Stimulated activated CD4-positive, alpha-beta T cell treated with anti-CD3 and anti-CD28 coated beads, Interleukin-2, amount 100 ng/mL, for 4 hours (primary cell): Measurements from ENCODE around the gene PRDM16.

ENCODE experiments used
- DNase-seq: peaks from one replicate; pipeline ENCODE4 v3.0.0-alpha.2; 2020; ENCODE audit warnings: low read depth

Gene PRDM16

DNA sequence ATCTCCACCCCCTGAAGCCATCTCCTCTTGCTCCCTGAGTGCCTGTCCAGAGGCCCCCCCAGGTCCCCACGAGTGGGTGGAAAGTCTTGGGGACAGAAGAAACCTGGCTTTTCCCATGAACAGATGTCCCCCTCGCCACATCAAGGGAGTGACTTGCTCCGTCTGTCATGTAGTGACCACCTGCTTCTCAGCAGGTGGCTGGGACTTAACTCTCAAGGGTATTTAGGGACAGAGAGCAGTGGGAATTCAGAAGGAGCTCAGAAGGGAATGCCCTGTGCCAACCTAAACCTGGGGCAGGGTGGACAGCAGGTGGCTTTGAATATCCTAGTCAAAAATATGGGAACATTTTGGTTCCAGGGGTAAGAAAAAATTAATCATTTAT lies 139.8 kb downstream of the PRDM16 start:
- no peak for DNase-seq

DNA sequence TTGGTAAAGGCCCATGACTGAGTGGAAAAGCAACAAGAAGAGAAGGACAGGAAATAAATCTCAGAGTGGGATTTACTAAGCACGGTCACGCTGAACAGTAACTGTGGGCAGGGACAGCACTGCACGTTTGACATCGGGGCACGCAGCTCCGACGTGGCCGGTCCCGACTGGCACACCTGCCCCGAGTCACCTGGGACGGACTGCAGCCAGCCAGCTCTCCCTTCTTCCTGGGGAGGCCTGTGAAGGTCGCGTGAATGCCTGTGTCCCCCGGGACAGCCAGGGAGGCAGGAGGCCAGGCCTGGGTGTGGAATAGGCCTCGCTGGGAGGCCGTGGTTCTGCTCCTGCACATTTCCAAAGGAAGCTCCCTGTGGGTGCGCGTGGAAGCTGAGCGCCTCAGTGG lies 140.2 kb downstream of the PRDM16 start:
- DNase-seq: no peak

DNA sequence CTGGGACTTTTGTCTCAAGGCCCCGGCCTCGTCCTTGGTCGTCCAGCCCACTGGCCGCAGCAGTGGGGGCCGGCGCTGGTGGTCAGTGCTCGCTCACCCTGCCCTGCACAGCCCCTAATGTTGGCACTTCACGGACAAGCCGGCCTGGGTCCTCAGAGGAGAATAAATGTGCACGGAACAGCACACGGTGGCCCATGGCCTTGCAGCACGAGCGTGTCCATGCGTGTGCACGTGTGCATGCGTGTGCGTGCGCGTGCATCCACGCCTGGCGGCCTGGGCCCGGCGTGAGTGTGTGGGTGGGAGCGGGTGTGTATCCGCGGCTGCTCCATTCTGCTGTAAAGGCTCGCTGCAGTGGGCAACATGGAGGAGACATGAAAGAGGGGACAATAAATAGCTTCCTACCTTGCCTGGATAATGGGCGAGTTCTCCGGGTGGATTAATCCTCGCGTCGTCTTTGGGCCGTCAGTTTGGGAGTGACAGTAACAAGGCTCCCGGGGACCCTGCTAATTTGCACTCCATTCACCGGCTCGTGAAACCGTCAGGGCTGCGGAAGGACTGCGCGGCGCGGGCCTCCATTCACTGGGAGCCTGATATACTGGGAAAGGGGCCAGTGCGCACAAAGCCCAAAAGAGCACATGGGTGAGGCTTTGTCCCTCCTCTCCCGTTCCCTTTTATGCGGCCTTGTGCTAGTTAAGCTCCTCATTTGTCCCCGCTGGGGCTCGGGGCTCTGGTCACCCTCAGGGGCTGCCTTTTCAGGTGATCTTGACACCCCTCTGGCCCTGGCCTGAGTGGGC lies 142.8 kb downstream of the PRDM16 start:
- DNase-seq: no peak

DNA sequence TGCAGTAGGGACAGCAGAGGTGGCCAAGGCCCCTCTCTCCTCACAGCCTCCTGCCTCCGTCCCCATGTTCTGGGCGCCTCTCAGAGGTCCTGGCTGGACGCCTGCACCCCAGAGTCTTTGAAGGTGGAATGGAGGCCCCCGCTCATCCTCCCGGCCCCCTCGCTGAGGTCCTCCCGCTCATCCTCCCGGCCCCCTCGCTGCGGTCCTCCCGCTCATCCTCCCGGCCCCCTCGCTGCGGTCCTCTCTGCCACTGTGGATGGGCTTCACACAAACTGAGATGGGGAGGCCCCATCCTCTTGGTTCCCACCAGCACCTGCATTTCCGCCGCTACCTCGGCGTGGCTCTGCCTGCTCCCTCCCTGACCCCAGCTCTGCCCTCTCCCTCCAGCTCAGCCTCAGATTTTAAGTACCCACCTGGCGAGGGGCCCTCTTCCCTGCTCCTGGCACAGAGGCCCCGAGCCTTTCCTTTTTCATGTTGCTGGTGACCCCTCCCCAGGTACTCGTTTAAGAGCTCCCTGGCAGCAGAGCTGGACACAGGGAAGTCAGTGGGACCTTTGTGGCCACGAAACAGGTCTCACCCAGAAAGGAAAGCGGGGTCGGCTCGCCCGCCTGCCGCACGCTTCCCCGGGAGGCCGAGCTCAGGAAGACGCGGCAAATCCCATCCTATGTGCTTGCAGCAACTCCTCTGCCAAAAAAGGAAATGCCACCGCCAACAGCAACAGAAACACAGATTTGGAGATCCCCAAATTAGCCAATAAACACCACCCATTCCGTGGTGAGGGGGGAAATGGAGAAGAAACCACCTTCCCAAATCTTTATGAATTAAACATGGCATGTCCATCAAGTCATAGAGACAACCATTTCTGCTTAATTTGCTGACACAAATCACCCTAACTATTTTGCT lies 143.7 kb downstream of the PRDM16 start:
- DNase-seq: no peak

DNA sequence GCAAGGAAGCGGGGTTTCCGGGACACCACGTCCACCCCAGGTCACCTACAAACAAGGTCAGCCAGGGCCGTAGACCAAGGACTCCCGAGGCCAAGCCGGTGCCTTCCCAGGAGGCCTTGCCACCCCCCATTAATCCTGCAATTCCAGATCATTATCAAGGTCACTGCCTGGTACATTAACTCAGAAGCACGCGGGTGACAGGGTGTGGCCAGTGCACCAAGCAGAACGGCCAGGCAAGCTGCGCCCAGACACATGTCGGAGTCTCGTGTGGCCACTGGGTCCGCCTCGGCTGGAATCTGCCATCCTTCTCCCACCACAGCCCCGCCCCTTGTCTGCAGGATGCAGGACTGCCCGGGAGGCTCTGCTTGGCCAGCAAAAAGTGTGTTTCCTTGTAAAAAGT lies 144.7 kb downstream of the PRDM16 start:
- DNase-seq: no peak

DNA sequence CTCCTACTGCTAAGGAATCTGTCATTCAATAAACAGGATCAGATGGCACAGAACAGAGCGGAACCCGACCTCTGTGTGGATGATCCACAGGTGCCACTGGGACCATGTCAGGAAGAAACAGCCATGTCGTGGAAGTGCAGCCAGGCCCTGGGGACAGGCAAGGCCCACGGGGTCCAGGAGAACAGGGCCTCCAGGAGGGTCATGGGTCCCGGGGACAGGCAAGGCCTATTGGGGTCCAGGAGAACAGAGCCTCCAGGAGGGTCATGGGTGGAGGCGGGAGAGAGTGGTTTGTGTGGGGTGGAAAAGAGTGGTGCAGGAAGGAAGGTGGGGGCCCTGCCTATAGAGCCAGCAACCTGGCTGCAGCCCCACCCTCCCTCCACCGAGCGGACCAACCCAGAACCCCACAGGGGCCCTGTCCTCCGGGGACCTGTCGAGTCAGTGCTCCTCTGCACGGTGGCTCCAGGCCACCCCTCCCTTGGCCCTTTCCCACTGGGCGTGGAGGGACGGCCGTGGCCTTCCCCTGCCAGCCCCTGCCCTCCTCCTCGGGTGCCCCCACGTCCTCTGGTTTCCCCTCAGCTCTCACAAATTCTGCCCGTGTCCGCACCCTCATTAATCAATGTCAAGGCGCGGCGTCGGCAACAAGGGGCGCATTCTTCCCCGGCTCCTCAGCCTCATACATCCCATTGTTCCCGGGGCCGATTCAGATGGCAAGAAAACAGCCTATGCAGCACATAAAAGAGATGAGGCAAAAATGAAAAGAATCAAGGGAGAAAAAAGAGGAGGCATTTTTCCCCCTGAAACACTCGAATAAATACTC lies 146.4 kb downstream of the PRDM16 start:
- no peak for DNase-seq

DNA sequence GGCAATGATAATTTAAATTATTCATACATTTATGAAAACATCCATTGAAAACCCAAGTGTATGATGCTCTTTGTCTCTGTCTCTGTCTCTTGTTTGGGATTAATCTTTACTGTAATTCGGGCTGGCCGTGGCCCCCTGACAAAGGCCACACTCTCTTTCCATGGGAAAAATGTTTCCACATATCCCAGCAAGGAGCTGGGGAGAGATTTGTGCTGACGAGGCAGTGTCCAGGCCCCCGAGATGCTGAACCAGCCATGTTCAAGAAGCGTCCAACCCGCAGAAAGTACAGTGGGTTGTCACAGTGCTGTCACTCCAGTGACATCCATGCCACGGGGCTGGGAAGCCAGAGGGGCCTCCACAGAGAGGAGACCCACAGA lies 147.0 kb downstream of the PRDM16 start:
- DNase-seq: no peak

DNA sequence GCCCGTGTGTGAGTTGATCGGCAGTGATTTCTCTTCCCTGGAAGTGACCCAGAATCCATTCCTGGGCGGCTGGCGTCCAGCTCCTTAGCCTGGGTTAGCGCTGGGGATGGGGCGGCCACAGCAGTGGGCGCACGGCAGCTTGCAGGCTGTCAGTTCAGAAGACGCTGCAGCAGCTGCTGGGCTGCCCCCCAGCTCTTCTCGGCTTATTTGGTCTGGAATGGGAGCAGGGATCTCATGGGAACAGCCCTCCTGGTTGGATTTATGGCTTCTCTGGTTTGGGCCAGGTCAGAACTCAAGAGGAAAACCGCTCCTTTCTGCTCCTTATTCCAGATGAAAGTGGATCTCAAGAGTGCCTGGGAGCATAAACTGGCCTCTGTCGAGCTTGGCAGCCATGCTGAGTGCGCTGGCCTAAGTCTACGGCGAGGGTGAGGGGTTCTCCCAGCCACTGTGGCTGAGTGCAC lies 148.2 kb downstream of the PRDM16 start:
- no peak for DNase-seq

DNA sequence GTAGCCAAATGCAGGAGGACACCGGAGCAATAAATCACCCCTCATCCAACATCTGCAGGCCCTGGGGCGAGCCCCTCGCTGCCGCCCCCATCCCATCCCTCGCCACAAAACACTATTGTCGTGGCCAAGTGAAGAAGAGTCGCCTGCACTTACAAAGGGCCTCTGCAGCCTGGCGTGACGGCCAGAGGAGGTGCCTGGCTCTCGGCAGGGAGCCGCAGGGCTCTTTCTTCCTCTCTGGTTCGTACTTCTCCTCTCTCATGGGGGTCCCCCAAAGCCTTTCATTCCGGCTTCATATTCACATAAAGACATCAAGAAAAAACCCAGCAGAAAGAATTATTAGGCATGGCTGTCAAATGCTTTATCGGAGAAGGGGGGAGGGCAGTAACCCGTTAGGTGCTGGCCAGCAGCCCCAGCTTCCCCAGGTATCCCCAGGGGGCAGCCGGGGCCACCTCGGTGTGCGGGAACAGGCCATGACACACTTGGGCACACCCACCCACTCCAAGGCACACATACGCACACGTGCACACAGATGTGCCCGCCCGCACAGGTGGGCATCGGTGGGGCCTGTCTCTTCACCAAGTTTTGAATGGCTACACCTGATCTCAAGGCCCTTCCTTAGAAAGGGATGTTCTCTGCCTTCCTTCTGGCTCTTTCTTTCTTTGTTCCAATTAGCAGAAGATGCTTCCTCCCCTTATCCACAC lies 149.1 kb downstream of the PRDM16 start:
- no peak for DNase-seq

DNA sequence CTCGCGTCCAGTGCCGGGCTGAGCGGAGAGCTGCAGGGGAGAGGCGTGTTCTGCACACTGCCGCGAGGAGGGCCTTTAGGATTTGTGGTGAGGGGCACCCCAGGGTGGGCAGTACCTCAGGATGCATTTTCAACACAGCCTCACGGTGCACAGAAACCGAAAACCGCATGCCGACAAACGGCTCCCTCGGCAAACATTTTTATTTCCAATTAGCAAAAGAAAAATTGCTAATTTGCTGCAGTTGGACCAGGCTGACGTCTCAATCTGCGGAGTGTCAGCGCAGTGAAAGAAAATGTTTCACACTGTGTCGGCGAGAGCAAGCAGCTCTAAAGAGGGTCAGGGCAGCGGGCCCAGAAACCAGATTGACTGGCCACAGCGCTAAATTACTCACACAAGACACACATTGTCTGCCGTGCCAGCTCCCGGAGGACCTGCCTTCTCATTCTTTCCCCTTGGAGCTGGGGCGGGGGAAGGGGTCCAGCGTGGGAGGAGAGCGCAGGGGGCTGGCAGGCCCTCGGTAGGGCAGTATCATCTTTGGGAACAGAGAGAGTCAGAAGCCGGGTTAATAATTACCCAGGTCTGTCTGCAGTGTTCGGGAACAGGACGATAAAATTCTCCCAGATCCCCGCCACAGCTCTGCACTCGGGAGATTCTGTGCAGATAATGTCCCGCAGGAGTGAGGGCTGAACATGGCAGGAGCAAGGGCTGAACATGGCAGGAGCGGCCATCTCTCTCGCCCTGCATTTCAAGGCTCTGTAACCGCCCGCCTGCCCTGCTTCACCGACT lies 150.2 kb downstream of the PRDM16 start:
- DNase-seq: no peak

DNA sequence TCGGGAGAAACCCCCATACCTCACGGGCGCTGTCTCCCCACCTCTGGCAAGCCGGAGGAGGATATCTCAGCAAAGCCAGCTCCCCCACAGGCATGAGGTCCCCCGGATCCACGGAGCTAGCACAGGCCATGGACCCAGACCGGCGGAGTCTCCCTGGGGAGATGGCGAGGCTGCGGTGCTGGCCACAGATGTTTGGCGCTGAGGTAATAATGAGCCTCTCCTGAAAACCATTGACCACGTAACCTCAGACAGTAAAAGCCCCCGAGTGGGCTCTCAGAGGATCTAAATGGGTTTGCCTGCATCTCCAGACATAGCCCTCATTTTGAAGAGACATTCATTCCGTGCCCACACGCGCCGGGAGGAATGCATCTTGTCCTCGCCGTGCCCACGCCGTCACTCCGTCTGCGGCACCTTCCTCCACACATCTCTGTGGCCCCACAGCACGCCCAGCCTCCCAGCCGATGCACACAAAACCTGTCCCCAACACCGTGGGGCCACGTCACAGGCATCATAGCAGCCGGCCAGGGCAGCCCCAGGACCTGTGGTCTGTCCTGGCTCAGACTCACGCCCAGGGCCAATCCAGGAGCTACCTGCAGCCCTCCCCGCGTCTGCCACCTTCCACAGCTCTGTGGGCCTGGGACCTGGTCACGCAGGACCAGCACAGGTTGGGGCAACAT lies 150.9 kb downstream of the PRDM16 start:
- DNase-seq: no peak

DNA sequence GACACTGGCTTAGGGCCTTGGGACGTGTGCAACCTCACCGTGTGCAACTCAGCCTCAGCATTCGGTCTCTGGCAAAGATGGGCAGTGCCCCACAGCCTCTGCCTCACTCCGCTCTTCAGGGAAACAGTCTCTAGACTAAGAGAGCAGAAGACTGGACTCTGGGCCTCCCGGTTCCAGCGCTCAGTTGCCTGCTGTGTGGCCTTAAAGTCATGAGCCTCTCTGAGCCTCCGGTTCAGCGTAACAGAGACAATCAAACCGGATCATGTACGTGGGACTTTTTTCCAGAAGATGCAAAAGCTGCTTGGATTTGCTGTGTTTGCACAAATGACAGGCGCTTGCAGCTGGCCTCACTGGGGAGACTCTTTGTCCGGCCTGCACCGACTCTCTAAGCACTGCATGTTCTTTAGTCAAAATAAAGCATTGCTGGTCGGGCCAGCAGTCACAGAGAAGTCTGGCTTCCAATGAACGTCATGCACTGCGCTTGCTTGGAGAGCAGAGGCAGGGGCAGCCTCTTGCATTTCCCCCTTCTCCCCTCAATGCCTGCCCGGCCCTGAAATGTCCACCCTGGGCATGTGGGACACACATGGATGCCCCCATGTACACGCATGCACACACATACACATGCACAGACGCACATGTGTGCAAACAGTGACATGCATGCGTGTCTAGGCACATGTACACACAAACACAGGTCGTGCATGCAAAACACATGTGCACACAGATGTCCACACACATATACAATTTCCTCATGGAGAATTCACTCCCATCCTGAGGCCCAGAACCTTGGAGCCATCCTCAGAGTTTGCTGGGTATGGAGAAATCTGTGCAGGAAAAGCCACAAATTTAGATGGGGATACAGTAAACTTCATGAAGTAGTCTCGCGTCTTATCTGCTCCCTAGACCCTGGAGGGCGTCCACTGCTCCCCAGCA lies 152.4 kb downstream of the PRDM16 start:
- no peak for DNase-seq

DNA sequence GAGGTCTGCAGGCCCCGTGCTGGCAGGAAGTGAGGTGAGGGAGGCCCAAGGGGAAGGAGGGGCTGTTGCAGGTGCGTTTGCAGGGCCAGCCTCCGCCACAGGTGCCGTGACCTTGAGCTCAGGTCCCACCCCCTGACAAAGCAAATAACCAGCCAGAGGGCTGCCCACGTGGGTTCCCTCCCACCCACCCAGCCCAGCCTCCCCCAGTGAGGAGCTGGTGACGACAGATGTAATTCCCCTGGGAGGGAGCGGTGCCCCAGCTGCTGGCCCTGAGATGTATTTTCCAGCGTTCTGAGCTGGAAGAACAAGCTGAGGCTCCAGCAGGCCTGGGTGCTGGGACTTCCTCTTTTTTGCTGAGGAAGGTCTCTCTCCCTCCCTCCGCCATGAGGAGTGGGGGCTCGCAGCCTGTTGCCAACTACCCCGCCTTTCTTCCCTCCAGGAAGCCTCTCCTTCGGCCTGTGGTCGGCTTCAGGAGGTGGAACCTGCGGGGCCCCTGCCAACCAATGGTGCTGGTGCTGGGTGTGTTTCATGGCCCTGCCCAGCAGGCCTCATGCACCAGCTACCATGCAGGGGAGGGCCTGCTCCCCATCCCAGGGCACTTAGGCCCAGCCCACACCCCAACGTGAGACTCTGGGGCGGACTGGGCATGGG lies 153.2 kb downstream of the PRDM16 start:
- DNase-seq: no peak

DNA sequence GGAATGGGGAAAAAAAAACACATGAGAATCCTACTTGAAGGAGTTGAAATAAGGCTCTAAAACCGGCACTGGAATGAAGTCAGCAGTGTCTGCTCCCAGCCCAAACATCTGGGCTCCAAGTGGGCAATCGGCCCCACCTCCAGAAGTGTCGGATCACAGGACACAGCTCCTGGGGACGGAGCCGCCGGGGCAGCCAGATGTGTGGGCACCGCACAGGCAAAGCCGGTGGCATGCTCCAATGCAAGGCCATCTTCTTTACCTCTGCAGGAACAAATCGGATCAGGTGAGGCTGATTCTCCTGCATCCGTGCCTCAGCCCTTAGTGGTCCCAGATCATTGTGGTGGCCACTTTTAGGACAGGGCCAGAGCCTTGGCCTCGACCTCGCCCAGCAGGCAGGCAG lies 156.7 kb downstream of the PRDM16 start:
- DNase-seq: no peak

DNA sequence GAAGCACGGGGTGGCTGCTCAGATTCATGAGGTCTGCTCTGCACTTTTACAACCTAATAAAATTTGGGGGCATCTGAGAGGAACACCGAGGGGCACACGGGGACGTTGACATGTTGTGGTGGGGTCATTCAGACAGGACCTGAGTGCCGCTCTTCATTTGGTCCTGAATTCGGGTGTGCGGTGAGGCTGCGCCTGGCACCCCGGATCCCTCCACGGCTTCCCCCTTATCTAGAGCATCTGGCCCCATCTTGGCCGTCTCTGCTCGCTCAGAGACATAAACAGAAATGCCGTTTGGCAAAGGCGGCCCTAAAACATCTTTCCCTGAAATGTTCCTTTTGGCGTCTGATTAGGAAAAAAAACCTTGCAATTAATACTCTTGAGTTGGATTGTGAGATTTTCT lies 157.2 kb downstream of the PRDM16 start:
- no peak for DNase-seq

DNA sequence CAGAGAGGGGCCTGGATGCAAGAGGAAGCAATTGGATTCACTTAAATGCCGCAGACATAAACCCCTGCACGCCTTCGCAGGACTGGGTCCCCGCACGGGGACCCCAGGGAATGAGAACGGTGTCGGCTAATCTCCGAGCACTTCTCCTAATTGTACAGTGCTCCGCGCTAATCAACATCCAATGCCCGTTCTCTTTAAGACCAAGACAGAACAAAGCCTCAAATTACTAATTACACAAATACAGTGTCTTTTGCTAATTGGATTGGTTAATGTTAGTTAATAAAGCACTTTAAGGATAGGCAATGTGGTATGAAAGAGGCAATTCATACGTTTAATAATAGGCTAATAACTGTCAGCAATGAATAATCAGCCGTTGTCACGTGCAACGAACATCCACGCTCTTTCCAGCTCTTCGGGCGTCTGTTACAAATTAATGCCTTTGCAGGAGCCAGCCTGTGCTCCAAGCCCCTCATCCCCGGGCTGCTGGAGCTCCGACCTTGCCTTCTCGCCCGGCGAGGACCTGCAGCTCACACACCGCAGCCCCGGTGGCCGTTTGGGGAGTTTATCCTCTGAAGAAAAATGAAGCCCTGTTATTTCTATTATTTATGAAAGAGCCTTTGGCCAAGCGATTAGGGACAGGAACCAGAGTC lies 157.8 kb downstream of the PRDM16 start:
- DNase-seq: no peak

DNA sequence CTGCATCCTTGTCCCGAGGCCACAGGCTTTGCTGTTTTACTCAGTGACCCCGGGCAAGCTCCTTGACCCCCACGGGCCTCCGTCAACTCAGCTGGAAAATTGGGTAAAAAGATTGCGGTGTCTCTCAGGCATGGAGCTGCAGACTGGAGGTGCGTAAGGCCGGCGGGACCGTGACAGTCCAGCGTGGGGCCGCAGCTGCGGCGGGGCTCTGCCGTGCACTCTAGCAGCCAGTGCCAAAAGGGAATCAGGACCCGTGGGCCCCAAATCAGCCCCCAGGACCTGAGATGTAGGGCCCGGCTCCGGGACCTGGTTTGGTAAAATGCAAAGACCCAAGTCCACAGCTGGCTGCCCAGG lies 158.3 kb downstream of the PRDM16 start:
- no peak for DNase-seq

DNA sequence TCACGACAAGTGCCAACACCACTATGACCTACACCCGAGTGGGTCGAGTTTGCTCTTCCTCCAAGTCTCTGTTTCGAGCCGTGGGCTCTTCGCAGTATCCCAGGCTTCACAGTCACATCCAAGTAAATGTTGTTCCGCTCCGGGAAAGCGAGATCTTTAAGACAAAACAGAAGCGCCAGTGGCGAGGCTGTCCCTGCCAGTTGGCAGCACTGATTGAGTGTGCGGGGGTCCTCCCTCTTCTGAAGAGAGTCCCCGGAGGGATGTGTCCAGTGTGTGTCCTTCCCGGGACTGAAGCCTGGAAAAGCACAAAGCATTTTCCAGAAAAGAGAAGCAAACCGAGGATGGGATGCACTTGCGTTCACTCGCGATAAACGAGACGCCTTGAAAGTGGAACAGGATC lies 158.9 kb downstream of the PRDM16 start:
- DNase-seq: no peak
